ENCODE measurements around the gene NKX3-2.

The NKX3-2 gene

DNA sequence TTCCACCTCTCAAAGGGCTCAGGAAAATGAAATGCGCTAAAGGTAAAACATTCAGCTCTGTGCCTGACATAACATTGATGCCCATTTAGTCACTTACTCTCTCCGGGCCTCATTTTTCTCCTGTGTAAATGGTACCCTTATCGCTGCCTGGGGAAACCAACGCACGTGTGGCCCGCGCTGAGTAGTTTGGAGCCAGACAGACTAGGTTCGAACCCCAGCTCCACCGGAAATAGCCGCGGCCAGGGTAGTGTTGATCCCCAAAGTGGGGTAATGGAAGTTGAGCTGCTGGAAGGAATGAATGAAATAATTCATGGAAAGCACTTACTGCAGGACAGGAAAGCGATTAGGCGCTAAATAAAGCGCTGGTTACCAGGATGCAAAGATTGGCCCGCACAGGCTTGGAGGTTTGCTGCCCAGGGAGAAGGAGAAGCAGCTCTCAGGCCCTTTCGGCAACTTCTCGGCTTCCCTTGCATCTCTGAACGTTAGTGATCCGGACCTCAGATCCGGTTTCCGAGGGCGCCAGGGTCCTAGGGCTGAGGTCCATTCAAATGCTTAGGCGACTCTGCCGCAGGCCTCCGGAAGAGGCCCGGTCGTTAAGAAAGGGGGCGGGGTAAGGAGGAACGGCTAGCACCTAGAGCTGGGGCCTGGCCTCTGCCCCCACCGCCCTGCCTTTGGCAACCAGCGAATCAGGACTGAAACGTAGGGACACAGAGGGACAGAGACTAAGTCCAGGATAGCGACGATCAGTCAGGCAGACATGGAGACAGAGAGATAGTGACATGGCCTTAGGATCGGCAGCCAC lies 13.3 kb downstream of the NKX3-2 start:
- DNase-seq, result no peak

DNA sequence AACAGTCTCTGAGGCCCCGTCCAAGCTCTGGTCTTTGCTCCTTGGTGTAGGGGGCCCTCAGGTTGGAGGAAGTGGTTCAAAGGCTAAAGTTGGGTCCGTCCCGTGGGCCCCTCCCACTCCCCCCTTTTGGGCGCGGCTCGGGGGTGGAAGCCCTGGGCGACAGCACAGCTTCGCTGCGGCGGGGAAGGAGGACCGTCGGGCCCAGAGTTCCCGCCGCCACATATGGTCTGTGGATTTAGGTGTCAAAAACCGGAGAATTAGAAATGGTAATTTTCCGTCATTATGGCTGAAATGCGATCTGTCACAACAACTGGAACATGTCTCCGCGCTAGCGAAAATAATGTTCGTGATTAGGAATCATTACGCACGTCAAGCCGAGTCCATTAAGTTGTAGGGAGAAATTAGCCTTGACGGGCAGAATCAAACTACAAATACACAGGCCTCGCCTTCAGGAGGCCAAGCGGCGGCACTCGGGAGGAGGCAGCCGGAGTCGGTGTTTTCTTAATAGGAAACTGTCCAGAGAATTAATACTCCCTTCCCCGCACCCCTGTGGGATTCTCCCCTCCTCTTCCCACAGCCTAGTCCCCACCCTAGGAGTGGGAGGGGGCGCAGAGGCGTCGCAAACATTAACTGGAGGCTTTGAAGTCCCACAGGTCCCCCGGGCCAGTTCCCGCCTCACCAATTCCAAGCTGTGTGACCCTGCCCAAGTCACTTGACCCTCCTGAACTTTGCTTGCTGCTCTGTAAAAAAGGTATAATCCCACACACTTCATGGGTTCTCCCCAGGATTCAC lies 15.0 kb downstream of the NKX3-2 start:
- no peak for DNase-seq

- DNase-seq, result no peak
Observed at GRCh38 chr4:13528821-13529127, 15.5 kb downstream of the NKX3-2 start.

DNA sequence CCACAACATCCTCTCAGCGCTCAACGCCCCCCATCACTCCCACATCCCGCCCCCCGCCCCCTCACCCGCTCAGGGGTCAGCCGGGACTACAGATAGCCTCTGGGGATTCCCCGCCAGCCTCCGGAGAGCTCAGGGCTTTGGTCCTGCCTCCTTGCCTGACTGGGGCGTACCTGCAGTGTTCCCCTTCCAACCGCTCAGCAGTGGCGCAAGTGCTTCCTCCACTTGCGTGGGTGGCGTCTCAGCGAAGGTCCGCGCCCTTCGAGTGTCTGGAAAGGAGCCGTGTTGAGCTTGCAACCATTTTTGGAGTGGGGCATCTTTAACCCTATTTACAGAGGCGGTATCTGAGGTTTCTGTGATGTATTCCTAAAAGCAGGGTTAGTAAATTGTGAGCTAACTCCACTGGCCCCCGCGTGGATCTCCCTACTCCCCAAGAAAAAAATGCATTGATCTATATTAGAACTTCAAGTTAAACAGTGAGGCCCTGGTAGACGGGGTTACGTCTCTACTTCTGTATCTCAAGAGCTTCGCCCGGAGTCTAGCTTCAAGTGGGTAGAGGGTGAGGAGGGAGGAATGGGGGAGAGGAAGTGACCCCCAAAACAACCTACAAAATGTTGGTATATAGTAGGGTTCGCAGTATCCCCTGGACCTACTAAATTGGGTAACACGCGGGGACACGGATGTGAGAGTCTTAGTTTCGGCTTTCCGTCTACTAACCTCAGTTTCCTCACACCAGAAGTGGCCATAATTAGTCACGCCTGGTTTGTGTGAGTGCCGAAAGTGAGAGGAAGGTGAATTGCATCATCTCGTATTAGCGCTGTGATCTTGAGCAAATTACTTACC lies 16.1 kb downstream of the NKX3-2 start:
- no peak for DNase-seq

- DNase-seq, result no peak
Observed at GRCh38 chr4:13527192-13527980, 16.9 kb downstream of the NKX3-2 start.

- no peak for DNase-seq
Observed at GRCh38 chr4:13526658-13527057, 17.6 kb downstream of the NKX3-2 start.

DNA sequence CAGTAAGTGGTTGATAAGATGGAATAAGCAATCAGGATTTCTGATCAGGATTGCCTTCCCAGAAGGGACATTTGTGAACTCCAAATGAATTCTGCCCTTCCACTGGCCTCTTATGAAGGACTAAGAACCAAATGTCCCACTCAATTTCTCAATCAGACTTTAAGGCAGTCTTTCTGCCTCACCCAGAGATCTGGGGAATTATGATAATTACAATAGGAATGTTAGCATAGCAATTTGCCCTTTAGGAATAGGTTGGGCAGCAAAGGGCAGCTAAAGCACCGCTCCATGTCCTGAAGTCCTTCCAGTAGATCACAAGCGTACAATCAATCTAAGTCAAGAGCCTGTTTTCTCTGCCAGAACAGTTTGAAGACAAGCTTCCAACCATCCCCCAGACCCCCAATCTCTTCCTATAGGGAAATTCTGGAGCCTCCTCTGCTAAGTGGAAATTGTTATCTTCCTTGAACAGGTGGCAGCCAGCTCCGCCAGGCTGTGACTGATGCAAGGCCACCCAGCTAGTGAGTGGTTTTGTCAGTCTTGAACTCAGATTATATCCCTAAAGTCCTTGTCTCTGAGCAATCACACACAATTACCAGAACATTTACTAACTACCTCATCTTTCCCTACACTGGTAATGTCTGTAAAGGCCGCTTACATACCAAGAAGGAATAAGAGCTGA lies 18.6 kb downstream of the NKX3-2 start:
- no peak for DNase-seq

GRCh38 chr4:13524504-13525243 lies 19.6 kb downstream of the NKX3-2 start:
- no peak for DNase-seq

DNA sequence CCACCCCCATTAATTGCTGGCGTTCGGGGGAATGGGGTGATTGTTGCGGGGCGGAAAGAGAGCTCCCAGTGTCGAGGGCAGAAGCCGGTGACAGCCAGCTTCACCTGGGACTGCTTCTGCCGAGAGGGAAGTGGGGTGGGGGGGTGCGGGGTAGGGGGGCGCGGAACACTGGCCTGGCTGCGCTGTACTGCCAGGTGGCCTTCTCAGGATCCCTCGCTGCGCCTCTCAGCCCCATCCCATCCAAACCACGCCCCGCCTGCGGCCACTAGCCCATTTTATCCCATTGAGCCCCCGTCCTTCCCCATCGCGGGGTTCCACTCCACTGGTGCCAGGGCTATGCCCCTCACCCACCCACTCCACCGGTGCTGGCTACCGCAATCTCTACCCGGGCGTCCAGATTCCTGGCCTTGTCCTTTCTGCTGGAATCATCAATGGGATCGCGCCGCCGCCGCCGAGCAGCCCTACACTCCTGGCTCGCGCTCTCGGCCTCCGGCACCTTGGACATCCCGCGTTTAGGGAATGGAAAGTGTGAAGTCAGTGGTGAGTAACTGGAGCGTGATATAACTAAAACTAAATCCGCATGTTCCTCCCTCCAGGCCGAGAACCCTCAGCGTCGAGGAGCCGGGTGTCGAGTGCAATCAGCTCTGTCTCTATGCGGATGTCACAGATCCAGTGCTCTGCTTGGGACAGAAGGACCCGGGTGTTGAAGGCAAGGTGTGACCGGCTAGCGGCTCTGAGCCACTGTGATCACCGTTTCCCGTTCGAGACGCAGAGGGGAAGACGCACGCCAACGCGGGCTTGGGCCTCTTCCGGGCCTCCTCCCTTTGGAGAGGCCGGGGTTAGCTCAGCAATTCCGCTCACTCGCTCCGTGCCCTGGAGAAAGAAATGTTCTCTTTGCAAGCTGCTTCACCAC lies 20.5 kb downstream of the NKX3-2 start:
- no peak for DNase-seq

DNA sequence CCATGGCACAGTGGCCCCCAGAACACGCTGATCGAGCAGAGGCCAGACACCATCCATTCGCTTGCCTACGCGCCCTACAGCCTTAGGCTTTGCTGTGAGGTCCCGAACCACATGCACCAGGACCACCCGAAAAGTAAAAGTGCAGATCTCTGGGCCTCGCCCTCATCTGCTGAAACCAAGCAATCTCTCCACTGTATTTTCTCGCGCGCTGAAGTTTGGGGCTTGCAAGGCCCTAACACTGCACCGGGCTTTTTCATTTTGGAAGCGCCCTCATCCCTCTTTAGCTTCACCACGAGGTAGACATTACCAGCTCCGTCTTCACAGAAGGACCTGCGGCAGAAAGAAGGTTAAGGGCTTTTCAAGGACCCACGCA lies 21.2 kb downstream of the NKX3-2 start:
- DNase-seq, result no peak

GRCh38 chr4:13522282-13523104 lies 21.8 kb downstream of the NKX3-2 start:
- DNase-seq, result no peak

GRCh38 chr4:13521047-13521446 lies 23.3 kb downstream of the NKX3-2 start:
- no peak for DNase-seq

- no peak for DNase-seq
Observed at GRCh38 chr4:13516315-13516860, 27.9 kb downstream of the NKX3-2 start.

DNA sequence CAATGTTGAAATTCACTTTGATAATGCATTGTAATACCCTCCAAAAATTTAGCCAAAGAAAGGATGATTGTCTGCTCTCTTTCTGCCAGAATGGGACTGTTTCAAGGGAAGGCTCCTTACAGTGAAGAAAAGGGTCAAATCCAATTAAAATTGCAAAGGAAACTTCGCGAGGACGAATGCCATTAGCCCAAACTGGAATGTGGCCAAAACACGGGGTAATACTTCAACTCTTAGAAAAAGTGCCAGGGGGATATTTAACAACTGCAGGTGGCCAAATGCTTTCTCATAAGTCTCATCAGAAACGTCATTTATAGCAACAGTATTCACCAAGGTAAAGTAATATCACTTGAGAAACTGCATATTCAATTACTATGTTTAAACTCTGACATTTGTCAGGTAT lies 29.0 kb downstream of the NKX3-2 start:
- no peak for DNase-seq

GRCh38 chr4:13514722-13515121 lies 29.6 kb downstream of the NKX3-2 start:
- DNase-seq, result no peak

GRCh38 chr4:13511101-13511500 lies 33.2 kb downstream of the NKX3-2 start:
- no peak for DNase-seq

DNA sequence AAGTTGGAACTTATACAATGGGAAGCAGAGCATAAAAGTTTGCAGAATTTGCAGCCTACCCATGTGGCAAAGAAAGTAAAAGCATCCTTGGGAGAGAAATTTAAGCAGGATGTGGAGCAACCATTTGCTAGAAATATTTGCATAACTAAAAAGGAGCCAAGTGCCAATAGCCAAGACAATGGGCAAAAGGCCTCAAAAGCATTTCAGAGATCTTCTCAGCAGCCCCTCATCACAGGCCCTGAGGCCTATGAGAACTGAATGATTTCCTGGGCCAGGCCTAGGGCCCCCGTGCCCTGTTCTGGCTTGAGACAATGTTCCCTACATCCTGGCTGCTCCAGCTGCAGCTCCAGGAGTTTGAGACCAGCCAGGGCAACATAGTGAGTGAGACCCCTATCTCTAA lies 34.9 kb downstream of the NKX3-2 start:
- no peak for DNase-seq

DNA sequence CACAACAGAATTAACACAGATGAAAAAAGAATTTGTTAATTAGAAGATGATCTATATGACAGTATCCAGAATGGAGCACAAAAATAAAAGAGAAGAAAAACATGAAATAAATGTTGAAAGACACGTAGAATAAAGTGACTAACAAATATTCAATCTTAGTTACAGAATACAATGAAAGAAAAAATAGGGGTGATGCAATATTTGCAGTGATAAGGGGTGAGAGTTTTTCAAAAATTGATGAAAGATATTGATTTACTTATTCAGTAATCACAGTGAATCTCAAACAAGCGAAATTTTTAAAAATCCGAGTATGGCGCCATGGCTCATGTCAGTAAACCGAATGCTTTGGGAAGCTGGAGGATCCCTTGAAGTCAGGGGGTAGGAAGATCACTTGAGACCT lies 39.9 kb downstream of the NKX3-2 start:
- DNase-seq, result no peak

- no peak for DNase-seq
Observed at GRCh38 chr4:13498469-13498868, 45.8 kb downstream of the NKX3-2 start.
